Retina (tissue), 1 donor: Measurements from ENCODE around the gene TRIM47.
"Not testable (repeated sequence)": the region's sequence is repeated elsewhere in the genome, so short reads cannot be mapped to it uniquely, and the experiment has no call there.

Experiments
- DNase-seq: peaks from one replicate; pipeline ENCODE4 v3.0.0-alpha.2; 2016

The TRIM47 gene

DNA sequence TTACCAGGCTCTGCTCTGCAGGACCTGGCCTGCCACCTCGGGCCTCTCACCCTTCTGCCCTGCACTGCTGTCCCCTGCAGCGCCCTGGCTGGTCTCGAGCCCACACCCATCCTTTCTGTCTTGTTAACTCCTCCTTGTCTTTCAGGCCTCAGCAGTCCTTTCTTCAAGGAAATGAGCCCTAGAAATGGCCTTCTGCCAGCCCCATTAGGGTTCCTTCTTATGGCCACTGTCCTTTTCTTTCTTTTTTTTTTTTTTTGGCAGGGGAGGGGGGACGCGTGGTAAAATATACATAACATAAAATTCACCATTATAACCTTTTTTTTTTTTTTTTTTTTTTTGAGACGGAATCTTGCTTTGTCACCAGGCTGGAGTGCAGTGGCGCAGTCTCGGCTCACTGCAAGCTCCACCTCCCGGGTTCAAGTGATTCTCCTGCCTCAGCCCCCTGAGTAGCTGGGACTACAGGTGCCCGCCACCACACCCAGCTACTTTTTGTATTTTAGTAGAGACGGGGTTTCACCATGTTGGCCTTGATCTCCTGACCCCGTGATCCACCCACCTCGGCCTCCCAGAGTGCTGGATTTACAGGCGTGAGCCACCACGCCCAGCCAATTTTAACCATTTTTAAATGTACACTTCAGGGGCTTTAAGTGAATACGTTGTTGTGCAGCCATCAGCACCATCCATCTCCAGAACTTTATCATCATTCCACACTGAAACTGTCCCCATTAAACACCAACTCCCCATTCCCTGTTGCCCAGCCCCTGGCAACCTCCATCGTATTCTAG lies 12.8 kb downstream of the TRIM47 start:
- DNase-seq = not testable (repeated sequence)

DNA sequence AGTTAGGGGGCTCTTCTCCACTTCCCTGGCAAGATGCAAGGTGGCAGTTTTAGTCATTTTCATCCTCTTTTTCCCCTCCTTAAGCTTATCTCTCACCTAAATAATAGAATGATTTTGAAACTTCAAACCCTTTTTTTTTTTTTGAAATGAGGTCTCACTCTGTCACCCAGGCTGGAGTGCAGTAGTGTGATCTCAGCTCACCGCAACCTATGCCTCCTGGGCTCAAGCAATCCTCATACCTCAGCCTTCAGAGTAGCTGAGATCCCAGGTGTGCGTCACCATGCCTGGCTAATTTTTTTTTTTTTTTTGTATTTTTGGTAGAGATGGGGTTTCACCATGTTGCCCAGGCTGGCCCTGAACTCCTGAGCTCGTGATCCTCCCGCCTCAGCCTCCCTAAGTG lies 13.5 kb downstream of the TRIM47 start:
- not testable (repeated sequence) for DNase-seq

DNA sequence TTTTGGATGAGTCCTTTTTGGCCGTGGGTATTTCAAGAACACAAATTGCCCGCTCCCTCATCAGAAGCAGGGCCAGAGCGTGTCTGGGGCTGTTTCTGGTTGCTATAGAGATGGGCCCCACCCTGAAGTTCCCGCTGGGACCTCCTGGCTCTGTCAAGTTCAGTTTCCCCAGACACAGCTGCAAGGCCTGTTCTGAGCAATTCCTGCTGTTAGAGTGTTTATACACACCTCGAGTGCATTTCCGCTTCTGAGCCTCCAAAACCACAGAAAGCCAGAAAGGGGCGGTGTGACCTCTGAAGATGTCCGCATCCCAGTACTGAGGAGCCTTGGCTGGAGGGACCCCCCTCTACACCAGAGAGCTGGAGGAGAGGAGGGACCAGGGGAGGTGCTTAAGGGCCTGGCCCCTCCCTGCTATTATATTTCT lies 13.9 kb downstream of the TRIM47 start:
- peak; percentile 36 for DNase-seq

DNA sequence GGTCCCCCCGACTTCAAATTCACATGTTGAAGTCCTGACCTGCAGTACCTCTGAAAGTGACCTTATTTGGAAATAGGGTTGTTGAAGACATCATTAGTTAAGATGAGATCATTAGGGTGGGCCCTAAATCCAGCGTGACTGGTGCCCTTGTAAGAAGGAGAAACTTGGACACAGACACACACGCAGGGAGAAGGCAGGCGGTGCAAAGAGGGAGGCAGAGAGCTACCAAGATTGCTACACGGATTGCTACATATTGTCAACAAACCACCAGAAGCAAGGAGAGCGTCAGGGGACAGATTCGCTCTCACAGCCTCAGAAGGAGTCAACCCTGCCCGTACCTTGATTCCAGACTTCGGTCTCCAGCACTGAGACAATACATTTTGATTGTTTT lies 16.5 kb downstream of the TRIM47 start:
- DNase-seq = no peak

DNA sequence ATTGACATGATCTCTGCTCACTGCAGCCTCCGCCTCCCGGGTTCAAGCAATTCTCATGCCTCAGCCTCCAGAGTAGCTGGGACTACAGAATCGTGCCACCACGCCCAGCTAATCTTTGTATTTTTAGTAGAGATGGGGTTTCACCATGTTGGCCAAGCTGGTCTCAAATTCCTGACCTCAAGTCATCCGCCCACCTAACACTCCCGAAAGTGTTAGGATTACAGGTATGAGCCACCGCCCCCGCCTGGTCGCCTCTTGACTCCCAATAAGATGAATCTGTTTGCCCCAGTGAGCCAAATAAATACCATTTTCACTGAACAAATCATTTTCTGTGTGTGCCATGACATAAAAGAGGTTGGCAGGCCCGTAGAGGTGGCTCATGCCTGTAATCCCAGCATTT lies 19.0 kb downstream of the TRIM47 start:
- DNase-seq = not testable (repeated sequence)

DNA sequence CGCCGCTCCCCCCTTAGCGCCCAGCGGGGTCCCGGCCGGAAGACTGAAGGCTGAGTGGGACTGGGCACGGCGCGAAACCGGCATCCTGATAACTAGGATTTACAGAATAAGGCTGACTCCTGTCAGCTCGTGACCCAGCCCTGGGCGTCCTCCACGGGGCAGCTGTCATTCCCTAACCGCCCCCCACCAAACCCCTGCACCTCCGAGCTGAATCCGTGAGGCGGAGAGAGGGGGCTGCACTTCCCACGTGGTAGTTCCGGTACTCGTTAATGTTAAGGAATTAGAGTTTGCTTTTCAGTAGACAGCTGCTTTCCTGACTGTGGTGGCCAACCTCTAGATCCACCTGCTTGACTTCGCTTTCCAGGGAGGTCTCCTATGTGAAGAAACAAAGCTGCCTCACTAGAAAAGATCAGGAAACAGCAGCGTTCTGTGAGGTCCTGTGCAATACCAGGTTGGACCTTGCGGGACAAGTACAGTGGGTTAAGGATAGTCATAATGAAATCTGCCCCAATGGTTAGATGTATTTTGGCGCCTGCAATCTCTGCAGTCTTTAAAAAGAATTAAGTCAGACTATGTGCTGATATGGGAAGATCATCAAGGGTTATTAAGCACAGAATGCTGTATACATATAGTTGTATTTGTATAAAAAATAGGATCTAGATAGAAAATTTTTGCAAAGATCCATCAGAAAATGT lies 22.2 kb downstream of the TRIM47 start:
- no peak for DNase-seq

DNA sequence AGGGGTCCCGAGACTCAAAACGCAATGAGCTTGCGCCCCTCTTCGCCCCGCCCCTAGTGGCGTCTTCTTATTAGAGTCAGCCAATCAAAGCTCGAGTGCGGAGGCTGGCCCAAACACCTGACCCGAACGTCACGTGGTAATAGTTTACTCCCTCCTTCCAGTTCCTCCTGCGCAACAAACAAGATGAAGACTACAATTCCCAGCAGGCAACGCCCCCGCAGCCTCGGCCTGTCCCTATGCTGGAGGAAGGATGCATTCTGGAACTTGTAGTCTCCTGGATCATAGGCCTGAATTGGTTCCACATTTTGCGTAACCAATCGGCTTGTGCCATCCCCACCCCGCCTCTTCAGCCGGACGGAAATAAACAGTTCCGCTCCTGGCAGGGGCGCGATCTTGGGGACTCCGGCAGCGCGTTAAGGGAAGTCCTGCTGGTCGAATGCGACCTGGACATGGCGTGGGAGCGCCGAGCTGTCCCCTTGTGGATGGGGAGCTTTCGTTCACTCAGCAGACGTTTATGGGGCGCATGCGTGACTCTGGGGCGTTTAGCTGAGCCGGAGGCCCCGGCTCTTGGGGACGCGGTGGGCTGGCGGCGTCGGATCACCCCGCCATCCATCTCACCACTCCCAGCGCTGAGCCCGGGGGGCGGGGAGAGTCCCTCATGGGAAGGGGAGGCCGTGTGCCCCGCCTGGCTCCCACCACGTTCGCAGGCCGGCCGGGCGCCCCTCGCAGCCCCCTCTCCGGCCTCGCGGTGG lies 22.9 kb downstream of the TRIM47 start, which contains the start of gene WBP2:
Gene WBP2, minus strand, starts transcription at position 26 of the 752 bp plus-strand sequence. CDS start 38 bp downstream, outside the sequence.
- peak; percentile 99 for DNase-seq

DNA sequence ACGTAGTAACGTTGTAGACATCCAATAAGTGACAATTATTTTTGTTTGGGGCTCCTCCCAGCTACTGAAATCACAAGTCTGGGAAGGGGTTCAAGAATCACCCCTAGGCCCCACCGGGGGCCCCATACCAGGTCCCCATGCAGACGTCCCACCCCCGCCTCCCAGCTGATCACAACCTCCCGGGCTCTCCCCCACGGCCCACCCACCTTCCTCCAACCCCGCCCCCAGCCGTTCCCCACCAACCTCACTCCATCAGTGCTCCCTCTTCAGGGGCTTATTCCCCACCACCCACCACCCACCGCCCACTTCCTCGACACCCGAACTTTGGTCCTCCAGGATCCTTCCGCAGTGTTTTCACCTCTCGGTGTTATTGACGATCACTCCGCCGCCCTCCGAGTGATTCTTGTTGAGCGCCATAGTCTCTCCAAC lies 23.5 kb downstream of the TRIM47 start:
- DNase-seq = no peak

DNA sequence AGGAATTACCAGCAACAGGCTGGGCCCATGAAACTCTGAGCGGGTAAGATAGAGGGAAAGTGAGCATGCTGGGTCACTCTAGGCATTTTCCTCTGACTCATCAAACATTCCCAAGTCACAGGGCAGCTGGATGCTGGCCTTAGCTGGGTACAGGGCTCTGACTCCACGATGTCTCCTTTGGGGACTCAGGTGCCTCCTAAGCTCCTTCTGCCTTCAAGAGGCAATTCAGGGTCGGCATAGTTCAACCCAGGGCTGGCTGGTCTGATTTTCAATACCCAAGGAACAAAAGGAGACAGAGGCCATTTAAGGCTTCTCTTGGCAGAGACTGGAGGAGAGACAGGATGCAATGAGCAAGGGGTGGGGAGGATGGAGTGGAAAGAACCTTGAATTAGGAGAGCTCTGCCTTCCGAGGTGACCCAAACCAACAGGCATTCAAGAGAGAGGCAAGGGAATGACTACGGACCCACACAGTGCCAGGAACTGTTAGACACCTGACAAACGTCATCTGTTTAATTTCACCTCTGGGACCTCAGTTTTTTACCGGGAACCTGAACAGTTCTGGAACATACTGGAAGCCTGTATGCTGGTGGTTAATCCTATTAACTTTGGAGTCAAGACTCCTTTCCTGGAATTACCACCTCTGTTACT lies 24.2 kb downstream of the TRIM47 start:
- no peak for DNase-seq

DNA sequence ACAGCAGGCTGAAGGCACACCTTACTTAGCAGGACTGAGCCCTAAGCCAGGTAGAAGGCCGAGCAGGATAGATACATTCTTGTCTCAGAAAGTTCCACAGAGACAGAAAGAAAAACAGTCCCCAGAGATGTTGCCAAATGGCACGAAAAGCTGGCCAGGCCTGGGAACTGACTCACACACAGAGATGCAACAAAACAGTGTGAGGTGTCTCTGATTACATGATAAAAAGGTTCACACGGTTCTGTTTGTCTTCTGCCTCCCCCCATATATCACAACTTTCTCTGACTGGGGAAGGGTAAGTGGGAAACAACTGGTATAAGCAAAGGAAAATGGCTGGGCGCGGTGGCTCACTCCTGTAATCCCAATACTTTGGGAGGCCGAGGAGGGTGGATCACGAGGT lies 24.9 kb downstream of the TRIM47 start:
- no peak for DNase-seq

DNA sequence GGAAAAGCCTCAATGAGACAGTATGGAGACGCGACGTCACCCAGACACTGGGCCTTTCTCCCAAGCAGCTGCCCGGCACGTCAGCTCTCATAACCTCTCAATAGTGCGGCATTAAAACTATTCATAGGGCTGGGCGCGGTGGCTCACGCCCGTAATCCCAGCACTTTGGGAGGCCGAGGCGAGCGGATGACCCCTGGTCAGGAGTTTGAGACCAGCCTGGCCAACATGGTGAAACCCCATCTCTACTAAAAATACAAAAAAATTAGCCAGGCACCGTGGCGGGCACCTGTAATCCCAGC lies 26.7 kb downstream of the TRIM47 start:
- DNase-seq = not testable (repeated sequence)

DNA sequence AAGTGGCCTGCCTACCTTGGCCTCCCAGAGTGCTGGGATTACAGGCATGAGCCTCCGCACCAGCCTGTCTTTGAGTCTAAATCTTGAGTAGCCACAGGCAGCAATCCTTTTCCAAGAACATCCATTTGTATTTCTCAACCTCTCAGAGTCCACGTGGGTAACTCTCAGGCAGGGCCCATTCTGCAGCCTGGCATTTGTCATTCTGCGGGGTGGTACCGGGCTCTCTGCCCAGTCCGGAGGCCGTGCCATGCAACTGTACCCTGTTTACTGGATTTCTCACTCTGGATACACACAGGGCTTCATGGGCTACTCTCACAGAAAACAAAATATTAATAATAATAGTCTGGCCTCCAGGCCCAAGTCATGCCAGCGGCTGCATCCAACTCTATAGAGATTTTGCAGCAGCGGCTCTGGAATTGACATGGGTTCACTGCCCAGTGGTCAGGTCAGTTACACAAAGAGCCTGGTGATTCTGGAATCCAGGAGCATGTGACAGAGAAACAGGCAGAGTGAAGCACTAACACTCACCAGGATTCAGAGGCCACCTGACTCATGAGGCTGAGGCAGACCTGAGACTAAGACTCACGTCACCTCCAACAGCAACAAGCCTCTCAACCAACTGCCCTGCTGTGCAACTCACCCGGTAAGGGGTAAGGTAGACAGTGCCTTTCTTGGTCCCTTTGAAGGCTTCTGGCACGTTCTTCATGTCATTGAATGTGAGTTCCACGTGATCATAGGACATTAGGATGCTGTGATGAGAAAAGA lies 27.3 kb downstream of the TRIM47 start:
- DNase-seq = no peak

DNA sequence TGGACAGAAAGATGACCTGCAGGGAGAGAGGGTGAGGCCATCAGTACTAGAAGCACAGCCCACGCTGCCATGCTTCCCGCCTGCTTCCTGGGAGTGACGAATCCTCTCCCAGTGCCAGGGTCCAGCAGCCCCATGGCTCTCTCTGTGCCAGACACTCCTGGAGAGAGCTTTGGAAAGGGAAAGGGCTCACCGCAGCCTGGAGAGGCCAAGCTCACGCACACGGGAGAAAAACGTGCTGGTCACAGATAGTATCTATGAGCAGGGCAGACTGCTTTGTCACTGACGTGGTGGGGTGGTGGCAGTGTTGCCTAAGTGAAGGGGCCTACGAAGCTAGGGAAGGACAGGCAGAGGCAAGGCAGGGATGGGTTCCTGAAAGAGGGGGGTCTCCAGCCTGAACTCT lies 28.7 kb downstream of the TRIM47 start:
- DNase-seq = no peak

DNA sequence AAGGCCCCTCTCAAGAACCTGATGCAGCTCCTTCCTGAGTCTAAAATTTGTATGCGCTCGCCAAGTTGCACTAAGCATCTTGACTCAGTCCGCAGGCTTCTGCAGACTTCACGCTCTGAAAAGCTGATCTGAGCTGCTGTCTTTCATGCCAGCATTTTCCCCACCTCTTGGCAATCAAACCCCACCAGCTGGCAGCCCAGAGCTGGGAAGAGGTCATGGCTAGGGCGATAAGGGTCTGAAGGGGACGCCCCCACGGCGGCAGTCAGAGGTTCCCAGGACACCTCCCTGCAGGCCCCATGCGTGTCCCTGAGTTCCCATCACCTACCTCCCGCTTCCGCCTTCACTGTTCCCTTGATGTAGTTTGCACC lies 29.1 kb downstream of the TRIM47 start:
- DNase-seq = no peak

DNA sequence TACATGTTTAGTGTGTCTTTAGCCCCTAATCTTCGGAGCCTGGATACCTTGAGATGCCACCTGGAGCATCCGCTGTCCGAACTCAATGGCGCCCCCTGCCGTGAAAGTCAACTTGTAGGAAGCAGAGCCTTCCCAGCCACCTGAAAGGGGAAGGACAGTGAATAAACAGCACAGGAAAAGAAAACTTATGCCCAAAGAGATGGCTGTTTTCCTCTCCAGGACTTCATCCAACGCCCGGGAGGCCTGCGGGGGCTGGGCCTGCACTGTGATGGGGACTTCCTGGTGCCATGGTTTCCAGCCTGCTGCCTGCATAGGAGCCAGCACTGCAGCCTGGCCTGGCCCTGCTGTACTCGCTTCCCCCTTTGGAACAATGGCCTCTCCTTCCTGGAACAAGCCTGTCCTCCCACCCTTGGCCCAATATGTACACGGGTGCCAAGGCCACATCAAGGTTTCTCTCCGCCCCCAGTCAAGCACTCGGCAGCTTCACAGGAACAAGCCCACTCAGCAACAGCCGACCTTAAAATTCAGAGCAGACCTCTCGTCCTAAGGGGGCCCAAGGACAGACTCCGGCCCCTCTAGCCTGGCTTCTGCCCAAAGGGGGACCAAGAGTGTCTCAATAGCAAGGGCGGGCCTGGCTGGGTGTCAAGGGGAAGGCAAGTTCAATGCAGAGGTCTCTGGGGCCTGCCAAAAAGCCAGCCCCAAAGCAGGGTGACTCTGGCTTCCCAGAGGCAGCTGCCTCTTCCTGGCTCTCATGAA lies 29.7 kb downstream of the TRIM47 start:
- DNase-seq = peak; percentile 30

DNA sequence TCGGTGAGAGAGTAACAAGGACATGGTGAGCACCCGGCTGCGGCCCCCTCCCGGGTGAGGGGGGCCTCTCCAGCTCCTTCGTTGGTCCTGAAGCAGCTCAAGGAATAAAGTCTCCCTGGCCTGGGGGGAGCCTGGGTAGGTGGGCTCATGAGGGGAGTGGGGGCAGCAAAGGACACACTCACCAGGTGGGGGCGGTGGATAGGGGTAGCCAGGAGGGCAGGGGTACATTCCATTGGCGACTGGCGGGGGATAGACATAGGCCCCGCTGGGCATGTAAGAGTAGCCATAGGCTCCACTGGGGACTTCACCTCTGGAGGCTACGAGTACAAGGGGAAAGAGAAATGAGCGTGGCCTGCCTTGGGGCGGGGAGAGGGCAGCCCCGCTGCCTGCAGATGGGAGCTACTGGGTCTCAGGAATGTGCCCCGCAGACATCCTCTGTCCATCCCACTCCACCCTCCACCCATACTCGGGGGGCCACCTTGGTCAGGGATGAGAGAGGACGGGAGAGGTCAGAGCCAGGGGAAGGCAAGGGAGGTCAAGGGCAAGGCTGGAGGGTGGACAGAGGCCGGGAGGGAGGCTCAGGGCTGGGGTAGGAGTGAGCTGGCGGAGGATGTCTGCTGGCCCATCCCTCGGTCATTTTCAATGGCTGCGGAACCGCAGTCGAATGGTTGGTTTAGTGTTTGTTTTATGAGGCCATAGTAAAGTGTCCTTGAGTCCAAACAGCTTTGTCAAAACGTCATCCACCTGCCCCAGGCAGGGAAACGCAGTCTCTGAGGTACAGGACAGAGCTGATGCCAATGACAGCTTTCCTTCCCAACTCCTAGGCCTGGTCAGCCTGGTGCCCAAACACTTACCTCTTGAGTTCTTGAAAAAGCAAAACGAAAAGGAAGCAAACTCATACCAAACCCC lies 30.5 kb downstream of the TRIM47 start:
- DNase-seq = no peak

DNA sequence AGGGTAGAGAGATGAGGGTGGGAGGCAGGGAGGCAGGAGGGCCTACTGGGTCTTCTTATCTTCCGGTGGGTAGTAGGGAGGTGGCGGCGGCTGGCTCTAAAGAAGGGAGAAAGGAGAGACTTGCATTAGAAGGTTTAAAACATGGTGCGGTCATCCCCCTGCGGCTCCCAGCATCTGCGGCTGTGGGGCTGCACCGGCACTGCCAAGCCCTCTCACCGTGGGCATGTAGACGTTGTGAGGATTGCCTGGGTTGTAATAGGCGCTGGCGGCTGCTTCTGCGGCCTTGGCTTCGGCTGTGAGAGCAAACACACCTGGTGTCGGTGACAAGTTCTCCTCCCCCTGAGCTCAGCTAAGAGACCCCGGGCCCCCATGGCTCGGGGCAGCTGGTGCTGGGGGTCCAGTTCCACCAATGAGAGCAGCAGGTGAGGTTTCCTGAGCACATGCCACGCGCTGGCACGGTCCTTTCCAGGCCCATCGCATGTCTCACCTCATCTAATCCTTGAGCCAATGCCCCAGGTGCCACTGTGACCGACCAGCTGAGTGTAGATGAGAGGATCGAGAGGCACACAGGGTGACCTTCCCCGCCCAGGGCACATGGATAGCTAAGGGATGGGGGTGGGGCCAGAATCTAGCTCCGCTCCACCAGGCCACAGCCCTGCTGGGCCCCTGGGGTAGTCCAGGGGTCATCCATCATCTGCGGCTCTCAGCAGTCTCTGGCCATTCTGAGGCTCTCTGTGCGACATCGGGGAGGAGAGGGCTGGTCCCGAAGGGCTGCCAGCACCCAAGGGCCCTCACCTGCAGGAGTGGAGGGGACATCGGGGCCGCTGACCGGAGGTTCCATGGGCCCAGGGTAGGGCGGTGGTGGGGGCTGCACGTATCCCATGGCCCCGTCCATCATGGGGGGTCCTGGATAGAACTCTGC lies 31.4 kb downstream of the TRIM47 start:
- DNase-seq = no peak

DNA sequence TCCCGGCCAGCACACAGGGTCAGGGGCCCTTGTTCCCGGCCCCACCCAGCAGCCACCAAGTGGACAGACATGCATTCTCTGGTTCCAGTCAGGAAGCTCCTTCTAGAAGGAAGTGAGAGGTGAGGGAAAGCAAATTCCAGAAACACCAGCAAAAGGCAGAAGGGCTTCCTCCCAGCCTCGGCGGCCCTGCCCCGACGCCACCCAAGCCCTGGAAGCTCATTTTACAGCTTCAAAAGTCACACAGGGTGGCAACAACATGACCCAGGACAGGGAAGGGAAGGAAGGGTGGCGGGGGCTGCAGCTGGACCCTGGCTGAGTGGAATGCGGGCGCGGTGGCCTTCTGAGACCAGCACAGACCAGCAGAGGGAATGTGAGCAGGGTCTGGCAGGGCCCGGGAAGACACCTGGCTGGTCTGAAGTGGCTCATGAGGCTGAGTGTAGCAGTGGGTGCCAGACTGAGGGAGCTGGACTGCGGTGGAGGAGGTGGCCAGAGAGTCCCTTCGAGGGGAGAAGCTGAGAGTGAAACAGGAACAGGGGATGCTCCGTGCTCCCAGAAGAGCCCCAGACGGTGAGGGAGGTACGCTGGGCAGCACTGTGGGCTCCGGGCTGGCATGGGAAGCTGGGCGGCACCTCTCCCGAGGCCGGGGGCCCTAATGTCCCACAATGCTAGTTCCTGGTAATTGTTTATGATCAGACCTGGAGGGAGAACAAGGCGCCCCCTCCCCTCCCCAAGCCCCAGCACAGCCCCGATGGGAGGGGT lies 32.3 kb downstream of the TRIM47 start:
- DNase-seq = no peak
